Kasumi-1 (cell line): ENCODE data around the gene APBB1IP.
"Not testable (repeated sequence)": the region's sequence is repeated elsewhere in the genome, so short reads cannot be mapped to it uniquely, and the experiment has no call there.

ENCODE experiments used
- DNase-seq, 2 experiments: peaks; one replicate each; lab custom pipeline; 2025; lab: John Stamatoyannopoulos, UW

Gene APBB1IP

DNA sequence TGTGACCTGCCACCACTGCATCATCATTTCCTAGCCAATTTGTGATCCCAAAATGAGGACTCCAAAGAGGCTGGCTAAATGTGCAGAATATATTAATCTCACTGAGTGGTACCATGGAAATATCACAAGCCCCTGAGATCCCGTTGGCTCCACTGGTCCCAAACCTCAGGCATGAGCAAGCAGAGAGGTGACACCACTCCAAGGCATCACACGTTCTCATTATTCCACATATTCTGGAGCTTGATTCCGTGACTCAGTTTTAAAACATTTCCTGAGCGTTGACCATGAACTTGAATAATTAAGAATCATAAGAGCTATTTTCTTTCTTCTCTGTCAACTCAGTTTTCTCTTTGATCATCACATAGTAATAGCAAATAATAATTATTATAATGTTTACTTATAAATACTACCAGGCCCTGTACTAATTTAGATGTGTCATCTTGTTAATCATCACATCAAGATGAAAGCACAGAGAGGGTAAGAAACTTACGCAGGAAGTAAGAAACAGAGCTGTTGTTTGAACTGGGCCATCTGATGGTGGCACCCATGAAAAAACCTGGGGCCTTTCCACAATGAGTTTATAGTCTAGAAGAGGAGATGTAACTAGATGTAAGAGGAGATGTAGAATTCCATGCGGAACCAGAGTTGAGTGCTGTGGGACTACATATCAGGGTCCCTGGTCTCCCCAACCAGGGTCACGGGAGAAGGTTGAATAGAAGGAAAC, 3.5 kb downstream of the APBB1IP start:
- DNase-seq = no peak

GRCh38 chr10:26445411-26446031, 7.4 kb downstream of the APBB1IP start:
- no peak for DNase-seq

GRCh38 chr10:26446258-26446657, 8.1 kb downstream of the APBB1IP start:
- no peak for DNase-seq

DNA sequence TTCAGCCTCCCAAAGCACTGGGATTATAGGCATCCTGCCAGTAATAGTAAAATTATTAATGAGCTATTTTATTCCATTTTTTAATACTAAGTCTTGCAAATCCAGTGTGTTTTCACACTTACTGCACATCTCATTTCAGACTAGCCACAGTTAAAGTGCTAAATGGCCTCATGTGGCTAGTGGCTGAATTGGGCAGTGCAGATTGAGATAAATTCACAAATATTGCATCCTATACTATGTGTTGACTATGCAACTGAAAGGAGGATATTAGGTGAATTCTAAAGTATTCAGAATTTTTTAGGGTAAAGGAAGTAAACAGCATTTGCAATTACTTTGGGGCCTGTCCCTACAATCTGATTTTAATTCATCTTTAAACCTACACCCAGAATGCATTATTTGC, 10.2 kb downstream of the APBB1IP start:
- DNase-seq = peak in 1 of 2 experiments; percentile 35

DNA sequence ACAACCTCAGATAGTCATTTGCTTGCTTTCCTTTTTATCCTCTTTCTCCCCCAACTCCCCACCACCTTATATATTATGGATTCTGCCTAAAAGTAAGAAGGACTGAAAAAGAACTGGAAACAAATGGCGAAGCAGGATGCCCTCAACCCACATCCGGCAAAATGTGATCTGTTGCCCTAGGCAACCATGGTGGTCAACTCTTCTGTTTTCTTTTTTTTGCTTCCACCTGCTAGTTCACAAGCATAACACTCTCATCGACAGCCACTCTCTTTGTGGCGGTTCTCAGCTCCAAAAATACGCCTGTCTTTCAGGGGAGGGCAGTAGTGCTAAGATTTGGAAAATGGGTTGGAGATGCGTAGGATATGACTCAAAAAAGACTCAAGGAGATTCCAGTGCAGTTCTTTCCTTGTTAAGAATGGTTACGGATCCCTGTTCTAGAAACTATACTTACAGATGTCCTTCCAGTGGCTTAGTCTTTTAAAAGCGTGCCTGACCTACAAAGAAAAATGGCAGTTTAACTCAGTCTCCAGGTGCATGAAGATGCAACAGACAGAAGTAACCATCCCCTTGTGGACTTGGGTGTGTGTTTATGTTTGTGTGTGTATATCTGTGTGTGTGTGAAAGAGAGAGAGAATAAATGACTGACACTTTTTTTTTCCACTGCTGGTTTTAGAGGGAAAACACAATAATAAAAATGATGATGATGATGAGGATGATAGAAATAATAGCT, 10.7 kb downstream of the APBB1IP start:
- peak; percentile 32 to 44 for DNase-seq

- DNase-seq = no peak
These were observed 11.6 kb downstream of the APBB1IP start for GRCh38 chr10:26449726-26450125.

DNA sequence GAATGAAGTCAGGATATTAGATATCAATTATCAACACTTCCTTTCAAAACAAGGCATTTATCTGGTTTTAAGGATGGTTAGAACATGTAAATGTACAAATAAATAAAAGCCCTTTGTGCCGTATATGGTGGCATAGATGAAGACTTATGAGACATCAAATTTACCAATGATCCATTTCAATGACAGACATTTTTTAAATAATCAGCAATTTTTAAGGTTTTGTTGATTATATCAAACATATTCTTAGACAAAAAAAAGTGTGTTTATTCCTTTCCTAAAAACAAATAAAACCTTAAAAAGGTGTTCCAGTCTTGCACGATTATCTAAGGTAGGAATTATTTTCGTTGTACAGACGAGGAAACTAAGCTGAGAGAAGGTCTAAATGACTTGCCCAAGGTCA, 13.8 kb downstream of the APBB1IP start:
- DNase-seq = no peak

GRCh38 chr10:26453850-26454249, 15.7 kb downstream of the APBB1IP start:
- no peak for DNase-seq

DNA sequence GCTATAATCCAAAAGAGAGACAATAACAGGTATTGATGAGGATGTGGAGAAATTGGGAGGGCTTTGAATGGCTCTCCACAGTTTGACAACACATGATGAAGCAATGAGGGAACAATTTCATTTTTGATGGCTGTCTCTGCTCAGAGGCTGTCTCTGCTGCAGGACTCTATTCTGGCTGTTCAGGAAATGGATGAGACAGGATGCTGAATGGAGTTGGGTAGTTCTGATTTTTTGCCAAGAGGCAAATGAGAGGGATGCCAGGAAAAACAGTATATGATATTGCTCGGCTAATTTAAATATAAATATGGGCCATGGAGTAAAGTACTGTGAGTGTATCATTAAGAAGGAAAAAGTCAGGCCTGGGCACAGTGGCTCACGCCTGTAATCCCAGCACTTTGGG, 16.8 kb downstream of the APBB1IP start:
- DNase-seq = no peak

DNA sequence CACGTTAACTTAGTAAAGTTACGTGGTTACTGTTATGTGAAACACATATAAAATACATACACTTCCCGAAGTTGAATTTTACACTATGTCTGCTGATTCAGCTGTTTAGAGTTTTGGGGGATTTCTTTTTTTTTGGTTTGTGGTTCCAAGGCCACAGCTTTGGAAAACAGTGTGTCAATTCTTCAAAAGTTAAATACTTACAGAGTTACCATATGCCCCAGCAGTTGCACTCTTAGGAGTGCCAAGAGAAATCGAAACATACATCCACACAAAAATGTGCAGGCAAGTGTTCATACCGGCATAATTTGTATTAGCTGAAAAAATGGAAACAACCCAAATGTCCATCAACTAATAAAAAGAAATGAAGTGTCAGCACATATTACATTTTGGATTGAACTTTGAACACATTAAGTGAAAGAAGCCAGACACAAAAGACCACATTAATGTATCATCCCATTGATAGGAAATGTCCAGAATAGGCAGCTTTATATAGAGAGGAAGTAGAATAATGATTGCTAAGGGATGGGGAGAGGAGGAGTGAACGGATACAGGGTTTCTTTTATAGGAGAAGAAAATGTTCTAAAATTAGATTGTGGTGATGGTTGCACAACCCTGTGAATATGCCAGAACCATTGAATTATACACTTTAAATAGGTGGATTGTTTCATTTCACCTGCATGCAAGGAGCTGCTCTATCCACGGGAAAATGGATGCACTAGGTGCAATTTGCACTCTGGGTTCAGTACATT, 17.6 kb downstream of the APBB1IP start:
- DNase-seq = peak; percentile 79 to 85

DNA sequence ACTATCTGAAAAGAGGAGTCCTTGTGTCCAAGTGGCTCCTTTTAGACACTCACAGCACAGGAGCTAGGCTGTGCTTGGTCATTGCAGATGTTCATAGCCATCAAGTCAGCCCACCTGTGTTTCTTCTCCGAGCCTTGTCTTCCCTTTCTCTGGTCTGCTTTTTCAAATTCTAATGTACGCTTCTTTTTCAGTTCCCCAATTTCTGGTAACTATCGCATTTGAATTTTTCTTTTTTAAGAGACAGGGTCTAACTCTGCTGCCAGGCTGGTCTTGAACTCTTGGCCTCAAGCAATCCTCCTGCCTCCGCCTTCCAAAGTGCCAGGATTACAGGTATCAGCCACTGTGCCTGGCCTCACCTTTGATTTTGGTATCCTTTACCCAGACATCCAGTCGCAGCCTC, 18.9 kb downstream of the APBB1IP start:
- DNase-seq = no peak

DNA sequence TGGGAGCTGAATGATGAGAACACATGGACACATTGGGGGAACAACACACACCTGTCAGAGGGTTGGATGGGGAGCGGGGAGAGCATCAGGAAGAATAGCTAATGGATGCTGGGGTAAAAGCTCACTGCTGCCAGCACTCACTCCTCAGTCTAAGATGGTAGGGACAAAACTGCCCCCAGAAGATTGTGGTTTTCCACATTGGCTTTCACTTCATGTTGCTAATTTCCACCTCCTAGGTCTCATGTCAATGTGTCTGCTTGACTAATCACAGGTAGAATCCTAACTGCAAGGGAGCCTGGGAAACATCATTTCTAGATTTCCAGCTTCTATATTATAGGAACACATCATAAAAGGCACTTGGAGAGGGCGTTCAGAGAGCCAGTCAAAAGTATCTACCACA, 22.6 kb downstream of the APBB1IP start:
- DNase-seq = no peak

DNA sequence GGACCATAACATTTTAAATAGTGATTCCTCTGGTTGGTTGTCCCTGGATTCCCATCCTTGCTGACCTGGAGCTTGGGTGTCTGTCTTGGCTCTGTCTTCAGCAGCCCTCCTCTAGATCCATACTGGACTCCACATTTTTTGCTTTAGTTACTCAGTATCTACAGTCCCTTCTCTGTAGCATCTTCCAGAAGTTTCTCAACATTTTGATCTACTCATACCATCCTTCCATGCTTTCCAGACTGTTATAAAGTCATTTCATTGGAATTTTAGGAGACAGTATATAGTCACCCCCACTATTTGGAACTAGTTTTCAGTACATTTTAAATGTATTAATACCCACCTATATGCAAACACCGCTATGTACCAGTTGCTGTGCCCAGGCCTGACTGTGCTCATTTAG, 25.8 kb downstream of the APBB1IP start:
- no peak for DNase-seq

DNA sequence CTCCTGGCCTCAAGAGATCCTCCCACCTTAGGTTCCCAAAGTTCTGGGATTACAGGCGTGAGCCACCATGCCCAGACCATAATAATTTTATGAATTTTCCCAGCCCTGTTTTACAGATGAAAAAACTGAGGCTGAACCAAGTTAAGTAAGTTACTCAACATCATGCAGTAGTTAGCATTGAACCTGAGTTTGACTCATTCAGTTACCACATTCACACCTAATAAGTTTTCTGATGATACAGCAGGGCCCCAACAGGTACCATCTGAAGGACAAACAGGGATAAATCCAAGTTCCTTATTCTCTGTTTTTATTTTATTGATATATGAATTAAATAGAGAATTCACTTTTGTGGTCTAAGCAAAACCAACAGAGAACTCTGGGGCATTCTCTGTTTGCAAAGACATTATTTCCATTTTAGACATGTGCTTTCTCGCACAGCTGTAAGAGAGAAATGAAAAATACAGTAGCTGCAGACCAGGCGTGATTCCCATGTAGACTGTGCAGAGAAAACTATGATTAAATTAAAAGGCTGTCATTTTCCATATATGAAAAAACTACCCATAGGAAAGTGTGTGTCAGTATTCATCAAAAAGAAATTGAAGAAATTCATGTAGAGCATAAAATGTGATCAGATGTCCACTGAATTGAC, 26.6 kb downstream of the APBB1IP start:
- no peak for DNase-seq

DNA sequence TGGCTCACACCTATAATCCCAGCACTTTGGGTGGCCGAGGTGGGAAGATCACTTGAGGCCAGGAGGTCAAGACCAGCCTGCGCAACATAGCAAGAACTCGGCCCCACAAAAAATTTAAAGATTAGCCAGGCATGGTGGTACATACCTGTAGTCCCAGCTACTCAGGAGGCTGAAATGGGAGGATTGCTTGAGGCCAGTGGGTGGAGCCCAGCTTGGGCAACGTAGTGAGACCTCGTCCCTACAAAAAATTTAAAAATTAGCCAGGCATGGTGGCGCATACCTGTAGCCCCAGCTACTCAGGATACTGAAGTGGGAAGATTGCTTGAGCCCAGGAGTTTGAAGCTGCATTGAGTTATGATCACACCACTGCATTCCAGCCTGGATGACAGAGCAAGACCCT, 28.4 kb downstream of the APBB1IP start:
- DNase-seq = not testable (repeated sequence)

DNA sequence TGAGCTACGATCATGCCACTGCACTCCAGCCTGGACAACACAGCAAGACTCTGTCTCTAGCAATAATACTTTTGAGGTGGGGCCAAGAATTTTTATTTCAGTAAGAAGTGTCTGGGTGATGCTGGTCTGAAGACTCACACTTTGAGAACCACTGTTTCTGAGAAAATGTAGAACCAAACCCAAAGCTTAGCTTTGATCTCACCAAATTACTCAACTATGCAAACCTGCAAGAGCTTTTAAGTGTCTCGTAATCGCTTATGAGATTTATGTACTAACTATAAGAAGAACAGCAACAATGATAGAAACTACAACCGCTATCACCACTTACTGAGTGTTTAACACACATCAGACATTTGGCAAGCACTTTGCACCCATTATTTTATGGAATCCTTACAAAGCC, 29.5 kb downstream of the APBB1IP start:
- DNase-seq = no peak

GRCh38 chr10:26468291-26468690, 30.1 kb downstream of the APBB1IP start:
- DNase-seq = no peak

GRCh38 chr10:26468700-26469099, 30.6 kb downstream of the APBB1IP start:
- DNase-seq = no peak

DNA sequence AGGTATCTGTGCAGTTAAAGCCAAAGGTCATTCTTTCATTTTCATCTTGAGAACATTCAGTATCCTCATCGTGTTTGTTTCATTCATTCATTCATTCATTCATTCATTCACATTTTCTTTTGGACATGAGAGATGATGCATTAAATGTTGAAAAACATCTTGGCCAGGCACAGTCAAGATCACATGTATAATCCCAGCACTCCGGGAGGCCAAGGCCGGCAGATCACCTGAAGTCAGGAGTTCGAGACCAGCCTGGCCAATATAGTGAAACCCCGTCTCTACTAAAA, 34.3 kb downstream of the APBB1IP start:
- DNase-seq = no peak

DNA sequence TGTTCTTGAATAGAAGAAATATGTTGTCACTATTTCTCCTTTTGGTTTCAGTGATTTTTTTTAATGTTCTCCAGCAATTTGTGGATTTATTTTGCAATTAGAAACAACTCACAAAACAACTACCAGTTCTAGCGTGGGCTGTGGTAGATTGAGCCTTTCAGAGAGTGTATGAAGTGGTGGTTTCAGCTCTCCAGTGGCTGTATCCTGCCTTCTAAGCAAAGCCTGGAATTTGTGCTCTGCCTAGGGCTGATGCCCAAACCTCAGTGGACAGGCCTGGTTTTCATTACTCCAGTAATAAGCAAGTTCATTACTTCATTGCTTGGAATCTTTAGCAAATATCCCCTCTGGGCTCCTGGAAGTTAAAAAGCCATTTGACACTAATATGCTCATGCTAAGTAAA, 35.9 kb downstream of the APBB1IP start:
- no peak for DNase-seq

DNA sequence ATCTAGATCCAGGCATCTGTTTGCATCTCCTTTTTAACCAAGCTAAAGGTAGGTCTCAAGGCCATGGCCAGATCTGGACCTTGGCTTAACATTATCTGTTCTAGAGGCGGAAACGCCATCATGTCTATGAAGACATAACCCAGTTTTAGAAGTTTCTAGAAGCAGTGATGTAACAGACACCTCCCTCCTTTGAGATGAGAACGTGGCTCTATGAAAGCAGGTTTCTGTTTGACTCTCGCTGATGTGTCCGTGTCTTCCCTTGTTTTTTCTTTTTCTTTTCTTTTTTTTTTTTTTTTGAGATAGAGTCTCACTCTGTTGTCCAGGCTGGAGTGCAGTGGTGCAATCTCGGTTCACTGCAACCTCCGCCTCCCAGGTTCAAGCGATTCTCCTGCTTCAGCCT, 36.7 kb downstream of the APBB1IP start:
- DNase-seq = not testable (repeated sequence)

GRCh38 chr10:26475386-26475785, 37.2 kb downstream of the APBB1IP start:
- DNase-seq = no peak
